Activated T-cell treated with anti-CD3 and anti-CD28 coated beads, Interleukin-2, amount 50 U/mL, for 4 hours (primary cell): ENCODE data around the gene DPPA3. TPM values are rescaled to one million over a fixed set of nuclear protein-coding genes. Genes with fewer than 3 reads are reported as not detected.
"Not testable (repeated sequence)": the region's sequence is repeated elsewhere in the genome, so short reads cannot be mapped to it uniquely, and the experiment has no call there.

Experiments used
- ATAC-seq, 2 donors: fragments of 200-7000 bp; cut with Tn5 transposase; one replicate each; pipeline ENCODE4 v1.10.0; 2021
- DNase-seq: peaks from one replicate; pipeline ENCODE4 v3.0.0-alpha.2; 2020
- H3K27me3 Mint-ChIP-seq: one replicate; pipeline ENCODE4 v1.8.0; 2021; ENCODE audit warnings: low read depth, mixed read lengths
- H3K36me3 Mint-ChIP-seq: one replicate; pipeline ENCODE4 v1.8.0; 2022; ENCODE audit warnings: mixed read lengths; ENCODE audit not compliant: insufficient read depth
- H3K4me1 Mint-ChIP-seq: one replicate; pipeline ENCODE4 v1.8.0; 2021; ENCODE audit warnings: low read depth, mixed read lengths
- H3K4me3 Mint-ChIP-seq: one replicate; pipeline ENCODE4 v1.8.0; 2021; ENCODE audit warnings: mild to moderate bottlenecking, moderate library complexity, mixed read lengths
- H3K9me3 Mint-ChIP-seq: one replicate; pipeline ENCODE4 v1.8.0; 2021; ENCODE audit warnings: mixed read lengths
- total RNA-seq, 3 donors: library from RNA; stranded (reverse); gene quantifications; one replicate each; pipeline ENCODE4 v1.2.1, GENCODE V29; 2021

The DPPA3 gene
- total RNA-seq, 3 donors from 2014 or later, result not detected

DNA sequence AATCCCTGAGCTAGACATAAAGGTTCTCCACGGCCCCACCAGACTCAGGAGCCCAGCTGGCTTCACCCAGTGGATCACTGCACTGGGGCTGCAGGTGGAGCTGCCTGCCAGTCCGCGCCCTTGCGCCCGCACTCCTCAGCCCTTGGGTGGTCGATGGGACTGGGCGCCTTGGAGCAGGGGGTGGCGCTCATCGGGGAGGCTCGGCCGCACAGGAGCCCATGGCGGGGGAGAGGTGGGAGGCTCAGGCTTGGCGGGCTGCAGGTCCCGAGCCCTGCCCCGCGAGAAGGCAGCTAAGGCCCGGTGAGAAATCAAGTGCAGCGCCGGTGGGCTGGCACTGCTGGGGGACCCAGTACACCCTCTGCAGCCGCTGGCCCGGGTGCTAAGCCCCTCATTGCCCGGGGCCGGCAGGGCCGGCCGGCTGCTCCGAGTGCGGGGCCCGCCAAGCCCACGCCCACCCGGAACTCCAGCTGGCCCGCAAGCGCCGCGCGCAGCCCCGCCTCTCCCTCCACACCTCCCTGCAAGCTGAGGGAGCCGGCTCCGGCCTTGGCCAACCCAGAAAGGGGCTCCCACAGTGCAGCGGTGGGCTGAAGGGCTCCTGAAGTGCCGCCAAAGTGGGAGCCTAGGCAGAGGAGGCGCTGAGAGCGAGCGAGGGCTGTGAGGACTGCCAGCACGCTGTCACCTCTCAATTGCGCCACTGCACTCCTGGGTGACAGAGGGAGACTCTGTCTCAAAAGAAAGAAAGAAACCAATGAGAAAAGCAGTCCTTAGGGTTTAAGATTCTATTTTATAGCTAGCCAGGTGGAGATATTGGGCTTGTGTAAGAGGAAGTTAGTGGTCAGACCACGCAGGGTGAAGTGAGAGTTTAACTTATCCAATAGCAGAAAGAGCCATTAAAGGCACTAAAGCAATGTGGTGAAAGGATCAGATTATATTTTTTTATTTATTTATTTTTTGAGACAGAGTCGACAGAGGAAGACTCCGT is 41.0 kb downstream of the DPPA3 start:
- not testable (repeated sequence) for H3K36me3 Mint-ChIP-seq, ATAC-seq, H3K27me3 Mint-ChIP-seq, H3K9me3 Mint-ChIP-seq, H3K4me1 Mint-ChIP-seq, H3K4me3 Mint-ChIP-seq, DNase-seq

DNA sequence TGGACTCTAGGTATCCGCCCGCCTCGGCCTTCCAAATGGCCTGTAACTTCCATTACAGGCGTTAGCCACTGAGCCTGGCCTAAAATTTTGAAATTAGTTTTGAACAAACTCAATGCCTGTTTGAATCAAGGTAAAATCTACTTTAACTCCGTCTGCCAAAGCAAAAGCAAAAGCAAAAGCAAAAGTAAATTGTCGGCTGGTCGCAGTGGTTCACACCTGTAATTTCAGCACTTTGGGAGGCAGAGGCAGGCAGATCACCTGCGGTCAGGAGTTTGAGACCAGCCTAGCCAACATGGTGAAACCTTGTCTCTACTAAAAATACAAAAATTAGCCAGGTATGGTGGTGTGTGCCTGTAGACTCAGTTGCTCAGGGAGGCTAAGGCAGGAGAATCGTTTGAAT is 44.4 kb downstream of the DPPA3 start:
- not testable (repeated sequence) for H3K4me1 Mint-ChIP-seq, ATAC-seq, DNase-seq, H3K4me3 Mint-ChIP-seq, H3K36me3 Mint-ChIP-seq, H3K9me3 Mint-ChIP-seq, H3K27me3 Mint-ChIP-seq

DNA sequence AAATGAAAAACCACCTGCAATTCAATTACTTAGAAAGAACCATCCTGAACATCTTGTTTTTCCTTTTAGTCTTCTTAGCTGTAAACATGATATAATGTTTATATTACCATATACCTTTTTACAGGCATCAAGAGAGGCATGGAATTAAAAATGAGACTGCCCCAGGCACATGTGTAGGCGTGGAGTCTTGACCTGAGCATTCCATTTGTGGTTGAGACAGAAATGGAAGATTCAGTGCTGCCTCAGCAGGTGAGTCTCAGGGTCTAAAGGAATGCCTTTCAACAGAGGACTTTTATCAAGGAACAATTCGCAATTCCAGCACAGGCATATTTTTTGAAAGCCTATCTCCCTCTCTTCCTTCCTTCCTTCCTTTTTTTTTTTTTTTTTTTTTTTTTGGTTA is 45.8 kb downstream of the DPPA3 start:
- no peak for DNase-seq
- no peak overlapping the region for H3K4me3 Mint-ChIP-seq
- H3K27me3 Mint-ChIP-seq, result no peaks in the 10 kb centered on the region
- peaks cover 4% of the 10 kb centered on the region for H3K4me1 Mint-ChIP-seq
- H3K9me3 Mint-ChIP-seq, result no peaks in the 10 kb centered on the region
- no peaks in the 10 kb centered on the region for H3K36me3 Mint-ChIP-seq
- ATAC-seq, result no peak

DNA sequence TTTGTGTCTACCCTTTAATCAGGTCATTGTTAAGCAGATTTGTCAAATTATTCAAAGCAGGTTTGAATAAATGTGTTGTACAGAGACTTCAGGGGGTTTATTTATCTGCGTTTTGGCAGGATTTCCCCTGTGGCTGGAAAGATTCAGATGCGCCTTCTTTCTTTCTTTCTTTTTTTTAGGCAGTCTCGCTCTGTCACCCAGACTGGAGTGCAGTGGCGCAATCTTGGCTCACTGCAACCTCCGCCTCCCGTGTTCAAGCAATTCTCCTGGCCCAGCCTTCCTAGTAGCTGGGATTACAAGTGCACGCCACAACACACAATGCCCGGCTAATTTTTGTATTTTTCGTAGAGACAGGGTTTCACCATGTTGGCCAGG is 47.5 kb downstream of the DPPA3 start:
- Mint-ChIP-seq H3K27me3 (no peaks in the 10 kb centered on the region), H3K36me3 (no peaks in the 10 kb centered on the region)
- DNase-seq, result no peak

More for the DNA sequence above, 47.5 kb downstream of the DPPA3 start:
- Mint-ChIP-seq H3K4me1 (peaks cover 3% of the 10 kb centered on the region), H3K9me3 (no peaks in the 10 kb centered on the region), H3K4me3 (no peak overlapping the region)
- ATAC-seq, result no peak

Other genes with a start within 250 kb of the DPPA3 start
- gene CD163, start 207.7 kb upstream of the DPPA3 start, total RNA-seq, result under 1 TPM; 0.61 to 0.81 (median 0.65) TPM
- not detected for gene APOBEC1, start 45.5 kb upstream of the DPPA3 start, total RNA-seq
- not detected for gene GDF3, start 15.7 kb upstream of the DPPA3 start, total RNA-seq
- gene CLEC4C, start 35.9 kb downstream of the DPPA3 start, total RNA-seq, result not detected
- gene NANOGNB, start 53.8 kb downstream of the DPPA3 start, total RNA-seq, result not detected
- under 1 TPM in 2 of 3 donors, not detected in 1; 0.27 to 0.33 TPM for gene NANOG, start 78.0 kb downstream of the DPPA3 start, total RNA-seq
- 1 to 10 TPM in 1 of 3 donors, not detected in 2; 3.7 TPM for gene SLC2A14, start 161.5 kb downstream of the DPPA3 start, total RNA-seq
- gene SLC2A3, start 224.8 kb downstream of the DPPA3 start, total RNA-seq, result 100 to 1,000 TPM; 109 to 117 (median 114) TPM